Renal cortex interstitium (tissue), 11 donors: Measurements from ENCODE around the gene FIZ1. TPM values are rescaled to one million over a fixed set of nuclear protein-coding genes. Genes with fewer than 3 reads are reported as not detected.

Source experiments
- DNase-seq, 11 donors: peaks; one replicate each; pipeline ENCODE4 v3.0.0-alpha.2; 2013; ENCODE audit warnings: low read depth in 9 of 11, low spot score in 4 of 11; ENCODE audit errors: extremely low read depth in 1 of 11
- polyA plus RNA-seq, 3 donors: library from polyadenylated mRNA; unstranded; fragments of 120-200 nt; gene quantifications; one replicate each; pipeline ENCODE4 v1.2.1, GENCODE V29; 2013; ENCODE audit not compliant: insufficient read length in 3 of 3

The FIZ1 gene
- polyA plus RNA-seq, 3 donors: 20.1 to 24.5 (median 23.9) TPM

DNA sequence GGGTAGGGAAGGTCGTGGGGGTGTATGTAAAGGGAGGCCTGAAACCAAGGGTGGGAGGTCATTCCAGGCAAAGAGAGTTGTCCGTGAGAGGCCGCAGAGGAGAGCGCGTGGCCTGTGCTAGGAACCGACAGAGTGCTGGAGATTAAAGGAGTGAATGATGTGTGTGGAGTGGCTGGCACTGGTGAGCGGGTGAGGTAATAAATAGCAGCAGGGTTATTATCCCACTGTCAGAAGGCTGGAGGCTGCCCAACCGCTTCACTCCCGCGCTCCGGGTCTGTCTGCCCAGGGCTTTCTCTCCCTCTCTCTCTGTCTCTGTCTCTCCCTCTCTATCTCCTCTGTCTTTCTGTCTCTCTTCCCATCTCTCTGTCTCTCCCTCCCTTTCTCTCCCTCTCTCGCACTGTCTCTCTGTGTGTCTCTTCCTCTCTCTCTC is 36.0 kb downstream of the FIZ1 start:
- no peak for DNase-seq

DNA sequence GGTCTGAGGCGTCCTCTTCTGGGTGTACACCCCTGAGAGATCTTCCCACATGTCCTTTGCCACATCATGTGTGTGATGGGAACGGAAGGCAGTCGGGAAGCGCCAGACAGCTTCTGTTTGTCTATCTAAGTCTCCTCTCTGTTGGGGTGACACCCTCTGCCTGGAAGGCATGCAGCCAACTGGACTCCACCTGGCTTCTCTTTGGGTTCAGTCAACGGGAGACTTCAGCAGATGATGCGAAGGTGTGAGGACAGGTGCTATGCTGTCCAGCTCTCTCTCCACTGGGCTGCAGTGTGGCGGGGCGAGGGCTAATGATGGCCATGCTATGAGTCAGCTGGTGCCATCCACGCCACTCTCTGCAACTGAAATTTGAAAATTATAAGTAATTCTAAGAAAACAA is 39.6 kb downstream of the FIZ1 start:
- no peak for DNase-seq

DNA sequence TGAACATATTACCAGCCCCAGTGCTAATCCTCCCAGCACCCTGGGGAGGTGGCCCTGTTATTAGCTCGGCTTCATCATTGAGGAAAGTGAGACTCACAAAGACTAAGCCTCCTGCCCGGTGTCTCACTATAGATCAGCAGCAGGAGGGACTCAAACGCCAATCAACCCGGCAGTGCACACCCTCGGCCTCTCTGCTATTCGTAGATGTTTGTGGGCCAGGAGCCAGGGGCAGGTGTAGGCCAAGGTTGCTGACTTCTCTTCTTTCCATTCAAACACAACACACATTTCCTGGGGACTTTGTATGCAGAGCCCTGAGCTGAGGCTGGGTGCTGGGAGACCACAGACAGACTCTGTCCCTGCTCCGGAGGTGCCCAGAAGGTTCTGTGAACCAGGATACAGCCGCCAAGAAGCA is 44.6 kb downstream of the FIZ1 start:
- DNase-seq: no peak

DNA sequence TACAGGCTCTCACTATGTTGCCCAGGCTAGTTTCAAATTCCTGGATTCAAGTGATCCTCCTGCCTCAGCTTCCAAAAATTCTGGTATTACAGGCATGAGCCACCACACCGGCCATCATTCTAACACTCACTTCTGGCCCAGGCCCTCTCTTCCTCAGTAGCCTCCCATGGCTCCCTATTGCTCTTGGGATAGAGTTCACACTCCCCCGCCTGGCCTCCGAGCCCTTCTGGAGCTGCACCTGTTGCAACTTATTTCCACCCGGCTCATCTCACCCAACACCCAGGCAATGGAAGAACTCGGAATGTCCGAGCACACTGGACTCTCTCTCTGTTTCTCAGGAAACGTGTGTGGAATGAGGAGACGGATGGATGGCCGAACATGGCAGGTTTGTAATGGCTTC is 45.0 kb downstream of the FIZ1 start:
- DNase-seq: no peak

DNA sequence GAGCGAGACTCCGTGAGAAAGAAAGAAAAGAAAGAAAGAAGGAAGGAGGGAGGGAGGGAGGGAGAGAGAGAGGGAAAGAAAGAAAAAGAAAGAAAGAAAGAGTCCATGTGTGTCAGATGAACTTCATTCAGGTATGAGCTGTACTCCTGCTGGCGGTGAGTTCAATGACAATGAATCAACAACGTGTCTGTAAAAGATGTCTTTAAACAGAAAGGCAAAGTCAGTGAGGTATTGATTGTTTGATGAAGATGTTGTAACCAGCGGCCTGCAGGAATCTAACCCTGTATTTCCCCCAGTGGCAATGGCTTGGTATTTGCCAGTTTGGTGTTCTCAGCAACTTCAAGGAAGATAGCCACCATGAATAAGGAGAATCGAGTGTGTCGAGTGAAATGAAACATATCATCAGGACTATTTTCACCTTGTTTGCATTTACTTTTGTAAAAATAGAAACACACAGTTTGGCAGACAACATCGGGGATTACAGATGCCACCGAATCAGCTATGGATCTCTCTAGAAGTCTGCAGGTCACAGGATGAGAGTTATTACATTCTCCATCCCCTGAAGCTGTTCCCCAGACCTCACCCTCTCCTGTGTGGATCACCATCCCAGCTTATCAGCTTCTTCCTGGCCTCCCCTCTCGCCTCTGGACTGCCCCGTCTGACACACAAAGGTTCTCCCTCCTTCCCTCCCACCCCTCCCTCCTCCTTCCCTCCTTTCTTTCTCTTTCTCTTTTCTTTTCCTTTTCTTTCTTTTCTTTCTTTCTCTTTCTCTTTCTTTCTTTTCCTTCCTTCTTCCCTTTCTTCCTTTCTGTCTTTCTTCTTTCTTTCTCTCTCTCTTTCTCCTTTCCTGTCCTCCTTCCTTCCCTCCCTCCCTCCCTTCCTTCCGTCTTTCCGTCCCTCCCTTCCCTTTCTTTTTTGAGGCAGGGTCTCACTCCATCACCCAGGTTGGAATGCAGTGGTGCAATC is 45.8 kb downstream of the FIZ1 start:
- DNase-seq: no peak

DNA sequence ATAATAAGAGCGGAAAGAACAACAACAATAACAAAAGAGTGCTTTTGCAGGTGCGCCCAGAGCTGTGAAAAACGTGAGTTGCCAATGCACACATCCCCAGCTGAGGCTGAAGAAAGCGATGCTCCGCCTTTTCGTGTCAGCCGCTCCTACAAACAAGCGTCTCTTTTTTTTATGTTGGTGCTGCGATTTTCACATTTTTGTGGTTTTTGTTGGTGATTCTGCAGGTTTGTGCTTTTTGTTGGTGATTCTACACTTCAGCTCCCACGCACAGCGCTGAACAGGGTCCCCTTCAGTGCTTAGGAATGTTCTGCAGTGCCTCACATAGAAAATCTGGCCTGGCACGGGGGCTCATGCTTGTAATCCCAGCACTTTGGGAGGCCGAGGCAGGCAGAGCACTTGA is 46.7 kb downstream of the FIZ1 start:
- no peak for DNase-seq

DNA sequence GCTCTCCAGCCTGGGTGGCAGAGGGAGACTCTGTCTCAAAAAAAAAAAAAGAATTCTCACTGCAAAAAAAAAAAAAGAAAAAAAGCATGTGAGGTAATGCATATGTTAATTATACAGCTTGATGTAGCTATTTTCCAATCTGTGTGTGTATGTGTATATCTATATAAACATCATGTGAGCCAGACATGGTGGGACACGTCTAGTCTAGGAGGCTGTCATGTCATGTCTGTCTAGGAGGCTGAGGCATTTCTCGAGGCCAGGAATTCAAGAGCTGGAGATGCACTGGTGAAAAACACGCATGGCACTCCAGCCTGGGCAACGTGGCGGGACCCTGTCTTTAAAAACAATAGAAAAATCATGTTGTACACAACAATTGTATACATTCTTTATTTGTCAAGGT is 47.1 kb downstream of the FIZ1 start:
- DNase-seq: no peak

DNA sequence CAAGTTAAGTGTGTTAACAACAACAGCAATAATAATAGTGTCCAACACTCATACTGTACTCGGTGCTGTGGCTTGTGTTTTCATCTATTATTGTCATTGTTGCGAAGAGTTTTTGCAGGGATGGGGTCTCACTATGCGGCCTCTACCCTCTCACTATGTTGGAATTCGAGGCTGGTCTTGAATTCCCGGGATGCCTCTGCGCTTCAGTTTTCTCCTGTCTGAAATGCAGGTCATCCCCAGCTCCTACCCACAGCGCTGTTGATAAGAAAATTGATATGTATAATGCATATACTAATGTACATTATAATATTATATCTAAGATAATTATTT is 49.0 kb downstream of the FIZ1 start:
- no peak for DNase-seq

DNA sequence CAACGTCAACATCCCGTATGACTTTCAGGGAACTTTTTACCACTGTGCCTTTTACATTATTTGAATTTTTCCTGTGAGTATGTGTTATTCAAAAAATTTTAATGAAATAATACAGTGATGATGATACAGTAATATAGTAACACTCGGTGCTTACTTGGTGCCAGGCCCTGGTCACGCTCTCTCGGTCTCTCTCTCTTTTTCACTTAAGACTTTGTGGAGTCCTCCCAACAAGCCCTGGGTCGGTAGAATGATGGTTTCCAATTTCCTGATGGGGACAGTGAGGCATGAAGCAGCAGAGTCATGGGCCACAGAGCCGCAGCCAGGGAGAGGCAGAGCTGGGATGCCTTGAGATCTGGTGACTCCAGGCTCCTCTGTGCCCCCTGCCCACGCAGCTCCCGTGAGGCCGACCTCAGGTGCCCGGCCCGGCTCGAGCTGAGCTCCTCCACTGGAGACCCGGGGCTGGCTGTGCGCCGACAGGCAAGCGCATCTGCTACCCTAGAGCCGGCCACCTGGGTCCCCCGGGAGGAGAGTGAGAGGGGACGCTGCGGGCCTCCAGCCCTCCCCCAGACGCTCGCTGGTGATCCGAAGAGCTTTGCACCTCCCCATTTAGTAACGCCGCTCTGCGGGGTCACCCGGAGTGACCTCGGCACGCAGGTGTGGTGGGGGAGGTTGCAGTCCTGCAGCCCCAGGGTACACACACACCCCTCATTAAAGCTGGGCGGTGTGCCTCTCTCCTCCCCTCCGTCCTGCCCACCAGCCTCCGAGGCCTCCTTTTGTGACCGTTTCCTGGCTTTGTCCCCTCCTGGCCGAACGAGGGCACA is 49.6 kb downstream of the FIZ1 start:
- DNase-seq: peak in 9 of 11 donors; percentile 52 to 86 (median 73)

DNA sequence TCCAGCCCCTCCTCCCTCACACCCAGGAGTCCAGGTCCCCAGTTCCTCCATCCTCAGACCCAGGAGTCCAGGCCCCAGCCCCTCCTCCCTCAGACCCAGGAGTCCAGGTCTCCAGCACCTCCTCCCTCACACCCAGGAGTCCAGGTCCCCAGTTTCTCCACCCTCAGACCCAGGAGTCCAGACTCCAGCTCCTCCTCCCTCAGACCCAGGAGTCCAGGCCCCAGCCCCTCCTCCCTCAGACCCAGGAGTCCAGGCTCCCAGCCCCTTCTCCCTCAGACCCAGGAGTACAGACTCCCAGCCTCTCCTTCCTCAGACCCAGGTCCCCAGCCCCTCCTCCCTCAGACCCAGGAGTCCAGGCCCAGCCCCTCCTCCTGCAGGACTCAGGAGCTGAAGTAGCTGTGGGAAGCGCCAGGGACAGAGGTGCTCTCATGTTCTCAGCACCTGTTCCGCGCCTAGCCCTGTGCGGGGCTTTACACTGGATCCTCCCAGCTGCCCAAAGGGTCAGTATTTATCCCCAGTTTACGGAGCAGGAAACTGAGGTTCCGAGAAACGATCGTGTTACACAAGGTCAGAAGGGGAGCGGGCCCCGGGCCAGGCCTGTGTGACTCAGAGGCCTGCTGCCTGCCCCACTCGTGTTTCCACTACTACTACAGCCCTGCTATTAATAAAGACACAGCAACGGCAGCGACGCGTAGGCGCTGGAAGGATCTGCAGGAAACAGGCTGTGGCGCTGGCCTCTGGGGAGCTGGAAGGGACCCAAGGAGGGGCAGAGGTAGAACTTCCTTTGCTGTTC is 52.3 kb downstream of the FIZ1 start:
- no peak for DNase-seq

DNA sequence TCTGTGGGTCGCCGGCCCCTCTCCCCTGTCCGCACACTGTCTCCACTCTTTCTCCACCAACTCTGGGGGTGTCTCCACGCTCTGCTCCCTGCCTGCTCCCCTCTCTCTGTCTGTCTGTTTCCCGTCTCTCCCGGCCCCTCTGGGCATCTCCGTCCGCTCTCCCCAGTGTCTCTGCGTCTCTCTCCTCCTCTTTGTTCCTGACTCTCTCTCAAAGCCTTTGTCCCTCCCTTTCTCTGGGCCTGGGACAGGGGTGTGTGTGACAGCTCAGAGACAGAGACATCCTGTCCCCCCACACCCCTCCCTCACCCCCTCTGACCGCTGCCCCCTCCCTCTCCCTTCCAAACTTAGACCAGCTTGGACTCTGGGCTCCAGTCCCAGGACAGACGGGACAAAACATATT is 53.3 kb downstream of the FIZ1 start:
- DNase-seq: no peak

DNA sequence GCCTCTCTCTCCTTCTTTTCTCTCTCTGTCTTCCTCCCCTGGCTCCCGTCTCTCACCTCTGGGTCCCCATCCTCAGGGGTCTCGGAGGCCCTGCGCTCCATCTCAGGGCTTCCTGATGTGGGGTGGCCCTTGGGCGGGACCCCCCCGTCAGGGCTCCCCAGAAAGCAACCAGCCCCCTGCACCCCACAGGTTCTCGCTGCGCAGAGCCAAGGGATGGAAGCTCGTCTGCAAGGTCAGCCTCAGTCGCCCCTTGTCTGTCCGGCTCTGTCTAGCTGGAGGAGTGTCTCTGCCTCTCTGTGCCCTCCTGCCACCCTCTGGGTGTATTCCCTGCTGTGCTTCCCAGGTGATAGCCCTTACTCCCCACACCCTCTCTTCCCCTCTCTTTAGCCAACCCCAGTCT is 53.9 kb downstream of the FIZ1 start, which contains the start of gene SBK3:
TSS of gene SBK3 (minus strand) at position 101 of the 400 bp plus-strand sequence. CDS start at position 101, 0 bp downstream.
- DNase-seq: no peak

DNA sequence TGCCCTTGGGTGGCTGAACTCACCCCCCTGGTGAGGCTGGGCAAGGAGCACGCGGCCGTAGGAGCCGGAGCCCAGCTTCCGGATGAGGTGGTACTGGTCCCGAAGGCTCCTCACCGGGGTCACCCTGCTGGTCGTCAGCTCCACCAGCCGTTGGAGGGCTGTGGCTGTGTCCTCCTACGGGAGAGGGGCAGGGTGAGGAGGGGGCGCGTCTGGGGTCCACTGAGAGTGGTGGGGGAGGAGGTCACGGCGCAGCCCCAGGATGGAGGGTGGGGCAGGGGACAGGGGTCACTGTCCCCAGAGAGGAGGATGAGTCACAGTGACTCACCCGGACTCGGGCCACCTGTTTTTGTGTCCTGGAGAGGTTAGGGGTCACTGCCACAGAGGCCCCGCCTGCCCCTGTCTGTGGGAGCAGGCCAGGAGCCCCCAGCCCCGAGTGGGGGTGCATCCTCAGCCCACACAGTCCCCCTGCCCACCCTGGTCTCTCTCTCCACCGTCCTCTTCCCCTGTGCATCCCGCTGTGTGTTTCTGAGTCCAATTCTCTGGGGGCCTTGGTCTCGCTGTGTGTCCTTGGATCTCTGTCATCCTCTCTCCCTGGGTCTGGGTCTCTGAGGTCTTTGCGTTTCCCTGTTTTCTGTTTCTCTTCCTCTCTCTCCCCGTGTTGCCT is 54.4 kb downstream of the FIZ1 start:
- DNase-seq: no peak

DNA sequence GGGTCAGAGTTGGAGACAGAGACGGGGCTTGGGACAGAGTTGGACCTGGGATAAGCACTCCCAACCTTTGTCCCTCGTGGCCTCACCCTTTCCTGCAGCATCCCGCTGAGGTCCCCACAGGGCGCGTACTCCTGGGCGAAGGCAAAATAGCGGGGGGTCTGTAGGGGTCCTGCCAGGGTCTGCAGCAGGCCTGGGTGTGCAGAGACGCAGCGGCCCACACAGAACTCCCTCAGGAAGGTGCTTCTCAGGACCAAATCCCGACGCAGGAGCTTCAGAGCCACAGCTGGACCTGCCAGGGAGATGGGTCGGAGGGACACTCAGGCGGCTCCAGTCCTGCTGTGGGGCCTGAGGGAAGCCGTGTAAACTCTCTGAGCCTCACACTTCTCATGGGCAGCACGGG is 55.3 kb downstream of the FIZ1 start:
- DNase-seq: no peak

DNA sequence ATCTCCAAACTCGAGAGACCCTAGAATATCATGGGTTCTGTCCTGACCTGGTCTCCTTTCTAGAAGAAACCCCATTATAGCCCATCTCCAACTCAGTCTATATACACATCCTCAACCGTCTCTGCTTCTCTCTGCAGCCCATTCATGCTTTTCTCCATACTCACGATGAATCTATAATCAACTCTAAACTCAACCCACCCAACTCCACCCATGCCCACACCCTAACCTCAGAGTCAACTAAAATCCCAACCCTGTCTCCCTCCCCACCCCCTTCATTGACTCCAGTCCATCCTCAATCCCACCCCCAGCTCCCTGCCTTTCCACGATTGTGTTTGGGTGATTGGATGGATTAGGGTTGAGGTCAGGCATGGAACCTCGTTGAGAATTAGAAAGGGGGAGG is 55.8 kb downstream of the FIZ1 start:
- no peak for DNase-seq

DNA sequence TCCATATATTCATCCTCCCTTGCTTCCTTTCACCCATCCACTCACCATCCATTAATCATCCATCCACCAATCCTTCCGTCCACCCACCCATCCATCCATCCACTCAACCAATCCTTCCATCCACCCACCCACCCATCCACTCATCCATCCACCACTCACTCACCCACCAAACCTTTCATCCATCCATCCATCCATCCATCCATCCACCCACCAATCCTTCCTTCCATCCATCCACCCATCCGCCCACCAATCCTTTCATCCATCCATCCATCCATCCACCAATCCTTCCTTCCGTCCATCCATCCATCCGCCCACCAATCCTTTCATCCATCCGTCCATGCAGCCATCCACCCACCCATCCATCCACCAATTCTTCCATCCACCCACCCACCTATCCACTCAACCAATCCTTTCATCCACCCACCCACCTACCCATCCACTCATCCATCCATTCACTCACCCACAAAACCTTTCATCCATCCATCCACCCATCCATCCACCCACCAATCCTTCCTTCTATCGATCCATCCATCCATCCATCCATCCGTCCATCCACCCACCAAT is 56.9 kb downstream of the FIZ1 start:
- no peak for DNase-seq
